HG03175 (cell line): ENCODE data around the gene CSNK2A2.

Source experiments
- ATAC-seq: cut with Tn5 transposase; IDR thresholded peaks from one replicate; pipeline ENCODE4 v1.9.1; 2021; ENCODE audit warnings: mild to moderate bottlenecking, moderate library complexity; ENCODE audit not compliant: unreplicated experiment

CSNK2A2 gene

GRCh38 chr16:58114827-58115825 lies 82.8 kb downstream of the CSNK2A2 start:
- ATAC-seq = no peak

GRCh38 chr16:58111302-58111627 lies 86.6 kb downstream of the CSNK2A2 start:
- ATAC-seq = no peak

DNA sequence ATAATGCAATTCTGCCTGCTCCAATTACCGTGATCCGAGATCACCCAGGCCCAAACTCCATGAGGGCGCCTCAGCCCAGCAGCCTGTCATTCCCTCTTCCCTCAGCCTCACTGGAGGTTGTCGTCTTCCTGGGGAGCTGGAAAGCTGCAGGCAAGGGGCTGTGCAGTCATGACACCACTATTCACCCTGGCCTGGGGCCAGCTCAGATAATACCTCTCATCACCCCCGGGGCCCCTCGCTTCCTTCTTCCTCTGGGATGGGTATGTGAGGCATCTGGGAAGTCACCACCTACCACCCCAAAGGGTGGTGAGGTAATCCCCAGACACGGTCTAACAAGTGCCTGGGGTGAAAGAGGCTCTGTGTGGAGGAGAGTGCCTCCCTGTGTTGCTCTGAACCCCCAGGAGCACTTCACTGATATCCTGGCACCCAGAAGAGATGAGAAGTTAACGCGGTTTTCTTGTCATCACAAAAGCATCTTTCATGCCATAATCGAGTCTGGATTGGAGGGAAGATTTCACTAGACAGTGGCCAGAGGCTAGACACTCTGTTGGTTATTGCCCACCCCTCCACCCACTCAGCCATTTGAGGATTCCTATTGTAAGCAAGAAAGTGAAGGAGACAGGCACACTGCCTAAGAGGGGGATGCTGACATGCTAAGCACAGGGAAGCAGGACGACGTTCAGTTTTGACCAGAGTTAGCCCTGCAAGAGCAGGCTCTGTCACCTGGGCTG lies 87.2 kb downstream of the CSNK2A2 start:
- no peak for ATAC-seq

DNA sequence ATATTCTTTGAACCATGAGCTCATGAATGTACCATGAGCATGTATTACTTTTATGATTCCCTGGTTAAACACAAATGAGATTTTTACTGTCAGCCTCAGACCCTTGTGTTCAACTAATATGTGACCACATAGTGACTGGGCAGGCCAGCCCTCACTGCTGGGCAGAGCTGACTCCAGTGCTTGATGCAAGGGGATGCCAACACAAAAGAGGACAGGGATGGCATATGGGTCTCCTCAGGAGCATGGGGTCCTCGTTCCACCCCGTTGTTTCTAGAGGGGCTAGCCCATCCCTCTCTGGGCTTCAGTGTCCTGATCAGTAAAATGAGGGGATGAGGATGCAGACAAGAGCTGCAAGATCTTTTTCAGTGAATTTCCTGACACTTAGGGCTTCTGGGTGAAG lies 88.0 kb downstream of the CSNK2A2 start:
- no peak for ATAC-seq

GRCh38 chr16:58109330-58109729 lies 88.6 kb downstream of the CSNK2A2 start:
- no peak for ATAC-seq
